Liver (tissue), 9 donors: Measurements from ENCODE around the gene DCTN4. TPM values are rescaled to one million over a fixed set of nuclear protein-coding genes. Genes with fewer than 3 reads are reported as not detected.

Source experiments
- DNase-seq: peaks from one replicate; pipeline ENCODE4 v3.0.0-alpha.2; 2017; ENCODE audit warnings: low spot score
- H3K27ac ChIP-seq, 2 donors: one replicate each; pipeline ENCODE4 v1.7.0; 2013; ENCODE audit warnings: inconsistent platforms in 2 of 2, low read length in 2 of 2, control low read depth in 1 of 2, low read depth in 1 of 2, mild to moderate bottlenecking in 1 of 2
- H3K27me3 ChIP-seq, 4 donors: one replicate each; pipeline versions ENCODE4 v1.6.1 to v1.7.0; 2013; ENCODE audit warnings: low read length in 3 of 4, inconsistent platforms in 1 of 4, mild to moderate bottlenecking in 1 of 4, moderate library complexity in 1 of 4; ENCODE audit not compliant: control insufficient read depth in 4 of 4, insufficient read depth in 4 of 4
- H3K36me3 ChIP-seq, 4 donors: one replicate each; pipeline versions ENCODE4 v1.6.1 to v1.7.0; 2013; ENCODE audit warnings: low read length in 3 of 4, mild to moderate bottlenecking in 3 of 4, low read depth in 1 of 4, moderate library complexity in 1 of 4; ENCODE audit not compliant: control insufficient read depth in 4 of 4, insufficient read depth in 3 of 4
- H3K4me1 ChIP-seq, 4 donors: one replicate each; pipeline versions ENCODE4 v1.6.1 to v1.7.0; 2013; ENCODE audit warnings: low read length in 3 of 4, mild to moderate bottlenecking in 3 of 4, moderate library complexity in 1 of 4; ENCODE audit not compliant: control insufficient read depth in 4 of 4, insufficient read depth in 4 of 4
- H3K4me3 ChIP-seq, 3 donors: one replicate each; pipeline versions ENCODE4 v1.6.1 to v1.7.0; 2013; ENCODE audit warnings: low read length in 3 of 3, control low read depth in 1 of 3, low read depth in 1 of 3, mild to moderate bottlenecking in 1 of 3
- H3K9ac ChIP-seq, 2 donors: one replicate each; pipeline ENCODE4 v1.7.0; 2013; ENCODE audit warnings: low read length in 2 of 2, mild to moderate bottlenecking in 2 of 2, moderate library complexity in 2 of 2, control low read depth in 1 of 2, low read depth in 1 of 2
- H3K9me3 ChIP-seq, 4 donors: one replicate each; pipeline versions ENCODE4 v1.6.1 to v1.7.0; 2013; ENCODE audit warnings: low read length in 3 of 4; ENCODE audit not compliant: control insufficient read depth in 4 of 4
- ATF3 ChIP-seq: IDR thresholded peaks from 2 replicates; pipeline ENCODE4 v1.6.1; 2016; ENCODE audit warnings: antibody characterized with exemption
- CTCF ChIP-seq: fragments of 150-350 bp; IDR thresholded peaks from 2 replicates; pipeline ENCODE4 v1.5.1; 2017; ENCODE audit warnings: improper control_type of control experiment, low read depth, low read length; ENCODE audit not compliant: missing input control
- EGR1 ChIP-seq, 2 donors: IDR thresholded peaks; 2 replicates each; pipeline ENCODE4 v1.6.1; 2016 to 2018; ENCODE audit warnings: antibody characterized with exemption in 2 of 2, low read depth in 2 of 2
- FOXA1 ChIP-seq: IDR thresholded peaks from 2 replicates; pipeline ENCODE4 v1.6.1; 2016; ENCODE audit warnings: antibody characterized with exemption
- FOXA2 ChIP-seq: IDR thresholded peaks from 2 replicates; pipeline ENCODE4 v1.6.1; 2016; ENCODE audit warnings: antibody characterized with exemption
- GABPA ChIP-seq, 2 donors: IDR thresholded peaks in 1 of 2; conservative IDR thresholded peaks in 1 of 2; 2 replicates each; pipeline ENCODE4 v1.6.1; 2016; ENCODE audit warnings: antibody characterized with exemption in 2 of 2, mild to moderate bottlenecking in 1 of 2, moderate library complexity in 1 of 2
- HNF4A ChIP-seq, 2 donors: conservative IDR thresholded peaks; 2 replicates each; pipeline ENCODE4 v1.6.1; 2016; ENCODE audit warnings: antibody characterized with exemption in 2 of 2, mild to moderate bottlenecking in 2 of 2
- HNF4G ChIP-seq: IDR thresholded peaks from 2 replicates; pipeline ENCODE4 v1.6.1; 2016; ENCODE audit warnings: antibody characterized with exemption
- JUND ChIP-seq, 2 donors: IDR thresholded peaks; 2 replicates each; pipeline ENCODE4 v1.6.1; 2016; ENCODE audit warnings: antibody characterized with exemption in 2 of 2
- MAX ChIP-seq: IDR thresholded peaks from 2 replicates; pipeline ENCODE4 v1.6.1; 2016; ENCODE audit warnings: antibody characterized with exemption
- NR2F2 ChIP-seq: IDR thresholded peaks from 2 replicates; pipeline ENCODE4 v1.6.1; 2016; ENCODE audit warnings: antibody characterized with exemption
- RAD21 ChIP-seq, 2 donors: IDR thresholded peaks; 2 replicates each; pipeline ENCODE4 v1.6.1; 2016; ENCODE audit warnings: antibody characterized with exemption in 2 of 2, mild to moderate bottlenecking in 2 of 2
- REST ChIP-seq: IDR thresholded peaks from 2 replicates; pipeline ENCODE4 v1.6.1; 2016; ENCODE audit warnings: antibody characterized with exemption, mild to moderate bottlenecking
- RXRA ChIP-seq, 2 donors: IDR thresholded peaks; 2 replicates each; pipeline ENCODE4 v1.6.1; 2017 to 2018; ENCODE audit warnings: antibody characterized with exemption in 2 of 2, mild to moderate bottlenecking in 1 of 2
- SP1 ChIP-seq: IDR thresholded peaks from 2 replicates; pipeline ENCODE4 v1.6.1; 2018; ENCODE audit warnings: antibody characterized with exemption, mild to moderate bottlenecking
- TAF1 ChIP-seq: conservative IDR thresholded peaks from 2 replicates; pipeline ENCODE4 v1.6.1; 2016; ENCODE audit warnings: antibody characterized with exemption, mild to moderate bottlenecking
- YY1 ChIP-seq: IDR thresholded peaks from 2 replicates; pipeline ENCODE4 v1.6.1; 2016; ENCODE audit warnings: antibody characterized with exemption, mild to moderate bottlenecking
- ZBTB33 ChIP-seq: IDR thresholded peaks from 2 replicates; pipeline ENCODE4 v1.6.1; 2016; ENCODE audit warnings: antibody characterized with exemption
- WGBS: extraction: QIAGEN DNeasy Blood & Tissue Kit; methylation state at CpG from one replicate; pipeline ENCODE4 v1.1.7; 2013; 5-methylcytosine and 5-hydroxymethylcytosine counted together
- polyA plus RNA-seq, 2 donors: library from polyadenylated mRNA; stranded (reverse) in 1 of 2; unstranded in 1 of 2; fragments of 200-250 nt in 1 of 2; fragments of >200 nt in 1 of 2; fragmentation: Nextera tagmentation in 1 of 2; extraction: Ambion mirVana in 1 of 2; gene quantifications; one replicate each; pipeline versions ENCODE4 v1.2.1 to v1.2.3, GENCODE V29; 2013 to 2015
- total RNA-seq, 2 donors: library from RNA; depleted of rRNA; stranded (reverse); fragments of >200 nt; gene quantifications; one replicate each; pipeline ENCODE4 v1.2.3, GENCODE V29; 2014
- donor health status: healthy.
- donor health status: healthy.
- donor health status: healthy.
- donor health status: healthy.
- donor health status: healthy.

Gene DCTN4
- total and polyA plus RNA-seq, 4 donors, result 10.3 to 29.6 (median 20.2) TPM

GRCh38 chr5:150703762-150704161 lies 55.1 kb downstream of the DCTN4 start:
- Histone ChIP-seq H3K4me1 (peaks cover 0 to 18% (median 13%) of the 10 kb centered on the region in 4 donors), H3K4me3 (no peak overlapping the region), H3K27ac (no peak overlapping the region), H3K9me3 (no peaks in the 10 kb centered on the region), H3K9ac (no peak overlapping the region), H3K36me3 (peaks cover 0 to 9% (median 4%) of the 10 kb centered on the region in 4 donors), H3K27me3 (no peaks in the 10 kb centered on the region)
- TF ChIP-seq FOXA1 (no peak), SP1 (no peak), HNF4G (no peak), NR2F2 (no peak), HNF4A (conservative IDR thresholded peaks at IDR 0.05) (no peak), RXRA (IDR thresholded peaks at IDR 0.05) (no peak), TAF1 (no peak), MAX (no peak), FOXA2 (no peak), RAD21 (IDR thresholded peaks at IDR 0.05) (no peak), REST (no peak)
- no peak for DNase-seq
- 80% methylated on average over 3 of the region's 3 CpGs for WGBS

- under 1% methylated on average over 59 of the region's 59 CpGs for WGBS
- H3K9me3 ChIP-seq, result no peaks in the 10 kb centered on the region
- TF ChIP-seq MAX (peak; percentile 69), ZBTB33 (peak; percentile 90), ATF3 (no peak), NR2F2 (peak; percentile 20), TAF1 (peak; percentile 73), HNF4A (conservative IDR thresholded peaks at IDR 0.05) (peak; percentile 28 to 32), CTCF (peak; percentile 33), SP1 (peak; percentile 67), REST (peak; percentile 59), FOXA2 (no peak), RXRA (IDR thresholded peaks at IDR 0.05) (peak; percentile 41 to 49), EGR1 (IDR thresholded peaks at IDR 0.05; ENCODE audit: low read depth in 2 of 2) (peak in 1 of 2 donors; percentile 67), JUND (IDR thresholded peaks at IDR 0.05) (peak in 1 of 2 donors; percentile 37), GABPA (IDR thresholded peaks at IDR 0.05 in 1 of 2, conservative IDR thresholded peaks at IDR 0.05 in 1 of 2) (peak; percentile 42 to 95), YY1 (peak; percentile 98), RAD21 (IDR thresholded peaks at IDR 0.05) (peak; percentile 6 to 55), FOXA1 (no peak), HNF4G (peak; percentile 6)
Measured at GRCh38 chr5:150700594-150701377, 58.0 kb downstream of the DCTN4 start, which contains the start of gene RBM22. TSS of gene RBM22 (minus strand) at chr5:150701062. CDS start at chr5:150700985, 77 bp downstream.

More at GRCh38 chr5:150700594-150701377, 58.0 kb downstream of the DCTN4 start, which contains the start of gene RBM22:
- Histone ChIP-seq H3K4me3 (peak within 1 kb of the TSS; percentile 78 to 98 (median 85)), H3K9ac (peak within 1 kb of the TSS; percentile 75 to 96), H3K4me1 (peaks cover 0 to 18% (median 13%) of the 10 kb centered on the region in 4 donors), H3K27me3 (no peaks in the 10 kb centered on the region), H3K27ac (peak within 1 kb of the TSS; percentile 92 to 97), H3K36me3 (peaks cover 6 to 27% (median 23%) of the 10 kb centered on the region in 4 donors)
- peak; percentile 91 for DNase-seq
